Gastroesophageal sphincter (tissue), 3 donors: ENCODE measurements around the gene MBNL1.

Experiments
- EP300 ChIP-seq: sonication (generic); formaldehyde crosslinking; IDR thresholded peaks from one replicate; pipeline ENCODE4 v1.6.1; 2017; ENCODE audit warnings: antibody characterized with exemption, mild to moderate bottlenecking
- POLR2A ChIP-seq, 2 donors: fragments of 450-650 bp; IDR thresholded peaks; one replicate each; pipeline ENCODE4 v1.6.1; 2017; ENCODE audit warnings: antibody characterized with exemption in 2 of 2, mild to moderate bottlenecking in 2 of 2, moderate library complexity in 1 of 2
- TF ChIP-seq, protein P1 (sequence below), 4 experiments: fragments of 200-600 bp in 2 of 4; fragments of 450-650 bp in 2 of 4; sonication (generic) in 1 of 4; IDR thresholded peaks; one replicate each; pipeline ENCODE4 v1.5.1; 2017 to 2019; ENCODE audit warnings: antibody characterized with exemption in 4 of 4, mild to moderate bottlenecking in 2 of 4, moderate library complexity in 2 of 4

DNA sequence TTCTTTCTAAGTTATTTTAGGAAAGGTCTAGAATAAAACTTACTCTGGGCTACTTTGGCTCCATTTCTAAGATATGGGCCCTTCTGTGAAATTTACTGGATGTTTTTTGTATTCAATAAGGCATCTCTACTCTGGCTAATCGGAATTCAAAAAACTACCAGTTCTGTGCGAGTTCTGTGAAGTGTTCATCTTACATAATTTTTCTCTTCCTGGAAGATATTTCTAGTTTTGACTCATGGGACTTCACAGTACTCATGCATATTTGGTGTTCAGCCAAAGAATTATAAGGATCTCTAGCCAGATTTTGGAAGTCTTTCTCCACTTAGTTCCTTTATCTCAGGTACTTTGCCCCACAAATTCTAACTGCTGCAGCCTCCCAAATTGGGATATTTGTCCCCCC is 46.4 kb upstream of the MBNL1 start:
- TF ChIP-seq, protein P1, sequence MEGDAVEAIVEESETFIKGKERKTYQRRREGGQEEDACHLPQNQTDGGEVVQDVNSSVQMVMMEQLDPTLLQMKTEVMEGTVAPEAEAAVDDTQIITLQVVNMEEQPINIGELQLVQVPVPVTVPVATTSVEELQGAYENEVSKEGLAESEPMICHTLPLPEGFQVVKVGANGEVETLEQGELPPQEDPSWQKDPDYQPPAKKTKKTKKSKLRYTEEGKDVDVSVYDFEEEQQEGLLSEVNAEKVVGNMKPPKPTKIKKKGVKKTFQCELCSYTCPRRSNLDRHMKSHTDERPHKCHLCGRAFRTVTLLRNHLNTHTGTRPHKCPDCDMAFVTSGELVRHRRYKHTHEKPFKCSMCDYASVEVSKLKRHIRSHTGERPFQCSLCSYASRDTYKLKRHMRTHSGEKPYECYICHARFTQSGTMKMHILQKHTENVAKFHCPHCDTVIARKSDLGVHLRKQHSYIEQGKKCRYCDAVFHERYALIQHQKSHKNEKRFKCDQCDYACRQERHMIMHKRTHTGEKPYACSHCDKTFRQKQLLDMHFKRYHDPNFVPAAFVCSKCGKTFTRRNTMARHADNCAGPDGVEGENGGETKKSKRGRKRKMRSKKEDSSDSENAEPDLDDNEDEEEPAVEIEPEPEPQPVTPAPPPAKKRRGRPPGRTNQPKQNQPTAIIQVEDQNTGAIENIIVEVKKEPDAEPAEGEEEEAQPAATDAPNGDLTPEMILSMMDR (IDR thresholded peaks at IDR 0.05) = no peak
- TF ChIP-seq EP300 (no peak), POLR2A (IDR thresholded peaks at IDR 0.05) (no peak)
